ENCODE data around the gene RNF222.
"Not testable (repeated sequence)": the region's sequence is repeated elsewhere in the genome, so short reads cannot be mapped to it uniquely, and the experiment has no call there.

RNF222 gene

GRCh38 chr17:8382052-8382879 lies 15.4 kb downstream of the RNF222 start:
- no peak for DNase-seq

DNA sequence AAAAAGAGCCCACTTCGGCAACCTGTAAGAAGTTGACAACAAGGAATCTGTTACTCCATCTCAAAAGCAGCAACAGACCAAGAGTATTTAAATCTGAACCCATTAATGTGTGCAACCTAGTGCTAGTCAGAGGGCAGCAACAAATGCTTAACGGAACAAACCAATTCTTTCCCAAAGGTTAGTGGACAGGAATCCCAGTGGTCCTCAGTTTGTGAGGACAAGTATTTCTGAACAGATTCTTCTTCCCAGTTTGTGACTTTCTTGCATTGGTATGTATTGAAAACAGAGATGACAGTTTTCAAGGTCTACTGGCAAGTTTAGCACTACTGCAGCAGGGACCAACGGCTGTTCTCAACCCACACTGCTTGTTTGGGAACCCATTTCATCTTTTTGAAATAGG lies 17.6 kb downstream of the RNF222 start:
- DNase-seq: no peak

DNA sequence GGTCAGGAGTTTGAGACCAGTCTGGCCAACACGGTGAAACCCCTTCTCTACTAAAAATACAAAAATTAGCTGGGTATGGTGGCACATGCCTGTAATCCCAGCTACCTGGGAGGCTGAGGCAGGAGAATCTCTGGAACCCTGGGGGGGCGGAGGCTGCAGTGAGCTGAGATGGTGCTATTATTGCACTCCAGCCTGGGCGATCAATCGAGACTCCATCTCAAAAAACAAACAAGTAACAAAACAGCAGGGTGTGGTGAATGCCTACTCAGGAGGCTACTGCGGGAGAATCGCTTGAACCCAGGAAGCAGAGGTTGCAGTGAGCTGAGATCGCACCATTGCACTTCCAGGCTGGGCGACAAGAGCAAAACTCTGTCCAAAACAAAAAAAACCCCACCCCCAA lies 19.5 kb downstream of the RNF222 start:
- not testable (repeated sequence) for DNase-seq

GRCh38 chr17:8377422-8377821 lies 20.2 kb downstream of the RNF222 start:
- DNase-seq: no peak

DNA sequence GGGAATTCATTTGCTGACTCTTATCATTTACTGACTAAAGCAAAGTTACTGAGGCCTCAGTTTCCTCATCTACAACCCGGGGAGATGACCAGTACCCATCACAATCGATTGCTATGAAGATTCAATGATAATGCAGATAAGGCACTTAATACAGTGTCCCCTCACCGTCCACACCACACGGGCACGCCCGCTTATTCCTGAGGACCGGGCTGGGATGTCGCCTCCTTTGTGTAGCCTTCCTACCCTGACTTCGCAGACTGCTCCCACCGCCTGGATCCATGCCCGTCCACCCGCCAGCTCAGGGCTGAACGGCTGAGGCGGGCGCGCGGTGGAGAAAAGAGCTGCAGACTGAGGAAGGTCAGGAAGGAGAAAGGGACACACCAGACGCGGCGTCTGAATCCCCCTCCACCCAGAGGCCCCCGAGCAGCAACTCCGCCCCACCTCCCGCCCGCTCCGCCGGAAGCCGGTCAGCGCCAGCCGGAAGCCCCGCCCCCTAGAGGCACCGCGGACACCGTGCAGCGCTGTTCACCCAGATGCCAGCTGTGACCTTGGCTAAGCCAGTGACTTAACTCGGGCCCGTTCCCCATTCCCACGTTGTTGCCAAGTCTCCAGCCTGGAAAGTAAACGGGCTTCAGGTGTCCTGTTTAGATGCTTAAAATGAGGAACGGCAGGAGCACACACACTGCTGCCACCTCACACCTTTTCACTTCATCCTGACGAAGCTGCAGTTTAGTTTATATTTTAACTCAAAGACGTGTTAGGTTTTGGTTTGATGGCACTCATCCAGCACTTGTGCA lies 21.2 kb downstream of the RNF222 start, which contains the start of gene KRABD2:
KRABD2 (minus strand) TSS at position 434 of the 797 bp plus-strand sequence.
- peak in 55 of 56 donors; percentile 30 to 95 (median 83) for DNase-seq

GRCh38 chr17:8375738-8376259 lies 21.8 kb downstream of the RNF222 start:
- peak in 20 of 56 donors; percentile 5 to 61 (median 35) for DNase-seq

DNA sequence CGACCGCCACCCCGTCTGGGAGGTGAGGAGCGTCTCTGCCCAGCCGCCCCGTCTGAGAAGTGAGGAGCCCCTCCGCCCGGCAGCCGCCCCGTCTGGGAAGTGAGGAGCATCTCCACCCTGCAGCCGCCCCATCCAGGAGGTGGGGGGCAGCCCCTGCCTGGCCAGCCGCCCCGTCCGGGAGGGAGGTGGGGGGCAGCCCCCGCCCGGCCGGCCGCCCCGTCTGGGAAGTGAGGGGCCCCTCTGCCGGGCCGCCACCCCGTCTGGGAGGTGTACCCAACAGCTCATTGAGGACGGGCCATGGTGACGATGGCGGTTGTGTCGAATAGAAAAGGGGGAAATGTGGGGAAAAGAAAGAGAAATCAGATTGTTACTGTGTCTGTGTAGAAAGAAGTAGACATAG lies 23.8 kb downstream of the RNF222 start:
- not testable (repeated sequence) for DNase-seq

DNA sequence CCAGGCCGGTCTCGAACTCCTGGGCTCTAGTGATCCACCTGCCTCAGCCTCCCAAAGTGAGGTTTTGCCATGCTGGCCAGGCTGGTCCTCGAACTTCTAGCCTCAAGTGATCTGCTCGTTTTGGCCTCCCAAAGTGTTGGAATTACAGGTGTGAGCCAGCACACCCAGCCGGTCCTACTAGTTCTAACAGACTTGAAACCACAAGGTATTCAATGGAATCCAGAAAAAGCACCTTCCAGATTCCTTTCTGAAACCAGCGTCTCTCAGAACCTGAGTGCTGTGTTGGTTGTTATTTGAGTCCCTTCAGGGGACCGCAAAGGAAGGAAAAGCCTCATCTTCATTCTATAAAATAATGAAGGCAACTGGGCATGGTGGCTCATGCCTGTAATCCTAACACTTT lies 25.2 kb downstream of the RNF222 start:
- DNase-seq: no peak

GRCh38 chr17:8371786-8372185 lies 25.8 kb downstream of the RNF222 start:
- no peak for DNase-seq

DNA sequence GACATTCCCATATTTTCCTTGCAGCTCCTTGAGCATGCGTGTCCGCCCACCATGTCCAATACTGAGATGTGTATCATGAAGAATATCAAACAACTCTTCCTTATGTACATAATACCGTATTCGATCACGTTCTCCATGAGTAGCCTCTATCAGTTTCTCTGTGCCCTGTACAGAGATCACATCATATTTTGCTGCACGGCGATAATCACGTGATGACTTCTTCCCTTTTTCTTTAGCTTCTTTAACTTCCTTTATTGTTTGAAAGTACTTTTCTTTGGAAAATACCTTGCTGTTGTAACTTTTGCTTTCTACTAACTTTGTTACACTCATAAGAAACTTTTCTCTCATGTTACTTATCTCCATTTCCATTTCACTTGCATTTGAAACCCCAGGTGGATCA lies 27.7 kb downstream of the RNF222 start:
- DNase-seq: no peak

DNA sequence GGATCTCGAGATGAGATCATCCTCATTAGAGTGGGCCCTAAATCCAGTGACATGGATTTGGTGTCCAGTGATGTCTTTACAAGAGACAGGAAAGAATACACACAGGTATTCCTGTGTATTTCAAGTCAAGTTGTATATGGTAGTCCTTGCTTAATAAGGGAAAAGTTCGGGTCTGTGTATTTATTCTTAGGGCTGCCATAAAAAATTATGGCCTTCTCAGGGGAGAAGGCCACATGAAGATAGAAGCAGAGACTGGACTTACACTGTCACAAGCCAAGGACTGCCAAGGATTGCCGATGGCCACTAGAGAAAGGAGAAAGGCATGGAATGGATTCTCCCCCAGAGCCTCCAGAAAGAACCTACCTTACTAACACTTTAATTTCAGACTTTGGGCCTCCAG lies 29.4 kb downstream of the RNF222 start:
- DNase-seq: no peak

DNA sequence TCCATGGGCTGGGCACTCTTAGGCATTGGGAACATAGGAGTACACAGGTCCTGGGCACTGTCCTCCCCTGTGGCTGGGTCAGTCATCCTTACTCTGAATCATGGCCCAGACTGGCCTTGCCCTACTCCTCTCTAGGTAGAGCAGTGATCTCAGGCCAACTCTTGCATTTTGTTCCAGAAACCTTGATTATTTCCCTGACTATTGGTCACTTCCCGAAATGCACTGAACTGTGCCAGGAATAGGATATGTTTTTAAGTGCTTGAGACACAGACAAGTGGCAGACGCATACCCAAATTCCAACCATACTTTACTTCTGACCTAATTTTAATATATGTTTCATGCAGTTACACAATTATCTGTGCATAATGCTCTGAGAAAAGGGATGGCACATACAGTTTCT lies 31.4 kb downstream of the RNF222 start:
- no peak for DNase-seq

GRCh38 chr17:8365143-8365542 lies 32.5 kb downstream of the RNF222 start:
- no peak for DNase-seq

GRCh38 chr17:8362651-8363332 lies 34.8 kb downstream of the RNF222 start:
- DNase-seq: peak in 11 of 56 donors; percentile 2 to 32 (median 17)

- DNase-seq: no peak
Measured at GRCh38 chr17:8360751-8361150, 36.9 kb downstream of the RNF222 start.

- DNase-seq: no peak
Measured at GRCh38 chr17:8360260-8360659, 37.4 kb downstream of the RNF222 start.

DNA sequence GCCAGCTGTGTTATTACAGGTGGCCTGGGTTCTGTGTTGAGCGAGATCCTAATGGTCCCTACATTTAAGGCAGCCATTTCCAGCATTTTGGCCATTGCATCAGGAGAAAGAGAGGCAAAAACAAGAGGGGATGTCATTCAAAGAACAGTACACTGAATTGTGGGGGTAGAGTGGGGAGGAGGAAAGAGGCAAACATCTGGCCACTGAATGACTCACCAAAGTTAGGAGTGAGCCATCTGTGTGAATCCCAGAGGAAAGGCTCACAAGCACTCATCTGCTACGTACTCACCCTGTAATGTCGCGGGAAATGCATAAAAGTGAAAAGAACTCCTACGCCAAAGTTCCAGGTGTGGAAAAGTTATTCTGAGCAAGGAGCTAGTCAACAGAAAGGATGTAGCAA lies 37.9 kb downstream of the RNF222 start:
- DNase-seq: peak in 21 of 56 donors; percentile 9 to 56 (median 24)

DNA sequence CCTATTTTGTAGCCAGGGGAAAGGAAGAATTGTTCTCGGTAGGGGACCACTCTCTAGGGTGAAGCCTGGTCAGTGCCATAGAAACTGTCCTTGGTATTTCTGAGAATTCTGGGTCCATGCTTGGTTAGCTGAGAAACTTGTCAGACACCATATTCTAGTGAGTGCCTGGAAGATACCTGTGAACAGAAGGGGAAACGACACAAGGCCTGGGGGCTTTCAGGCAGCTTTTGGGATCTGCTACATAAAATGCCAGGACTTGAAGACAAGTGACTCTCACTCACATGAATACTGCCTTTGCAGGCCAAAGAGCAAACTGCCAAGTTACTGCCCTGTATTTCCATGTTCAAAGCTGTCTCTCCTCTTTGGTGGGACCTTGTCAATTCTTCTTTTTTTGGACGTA lies 39.7 kb downstream of the RNF222 start:
- no peak for DNase-seq

- DNase-seq: no peak
Measured at GRCh38 chr17:8354236-8354635, 43.4 kb downstream of the RNF222 start.

GRCh38 chr17:8353736-8354135 lies 43.9 kb downstream of the RNF222 start:
- no peak for DNase-seq

DNA sequence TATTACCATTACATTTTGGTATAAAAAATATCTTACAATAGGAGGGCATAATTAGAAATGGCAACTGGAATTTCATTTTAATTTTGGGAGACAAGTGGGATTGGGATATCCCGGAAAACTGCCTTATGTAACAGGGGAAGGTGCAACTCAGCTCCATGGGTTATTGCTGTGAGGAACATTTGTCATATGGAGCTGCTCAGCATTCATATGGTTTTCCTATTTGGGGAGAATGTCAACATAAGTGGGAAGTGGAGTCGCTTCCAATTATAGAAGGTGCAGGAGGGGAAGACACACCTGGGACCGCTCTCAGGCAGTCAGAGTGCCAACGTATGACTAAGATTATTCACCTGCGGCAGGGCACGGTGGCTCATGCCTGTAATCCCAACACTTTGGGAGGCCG lies 47.3 kb downstream of the RNF222 start:
- no peak for DNase-seq

GRCh38 chr17:8347001-8347400 lies 50.6 kb downstream of the RNF222 start:
- not testable (repeated sequence) for DNase-seq
